Stimulated activated memory B cell treated with anti-CD40 and anti-IgM and Interleukin-4, amounts not matched to agents 10 μg/mL and 1 μg/mL and 100 μg/mL, for 72 hours (primary cell): ENCODE data around the gene DDX11.
"Not testable (repeated sequence)": the region's sequence is repeated elsewhere in the genome, so short reads cannot be mapped to it uniquely, and the experiment has no call there.

Experiments used
- ATAC-seq: fragments of 150-1000 bp; cut with Tn5 transposase; 2 replicates; pipeline ENCODE4 v1.10.0; 2021
- H3K27ac Mint-ChIP-seq: one replicate; pipeline ENCODE4 v1.8.0; 2022; ENCODE audit warnings: mild to moderate bottlenecking, mixed read lengths
- H3K27me3 Mint-ChIP-seq: one replicate; pipeline ENCODE4 v1.8.0; 2022; ENCODE audit warnings: mixed read lengths
- H3K36me3 Mint-ChIP-seq: one replicate; pipeline ENCODE4 v1.8.0; 2022; ENCODE audit warnings: mixed read lengths
- H3K4me1 Mint-ChIP-seq: one replicate; pipeline ENCODE4 v1.8.0; 2022; ENCODE audit warnings: mixed read lengths
- H3K4me3 Mint-ChIP-seq: one replicate; pipeline ENCODE4 v1.8.0; 2022; ENCODE audit warnings: mild to moderate bottlenecking, moderate library complexity, mixed read lengths
- H3K9me3 Mint-ChIP-seq: one replicate; pipeline ENCODE4 v1.8.0; 2022; ENCODE audit warnings: mixed read lengths

DDX11 gene

GRCh38 chr12:31102125-31102524 lies 28.5 kb downstream of the DDX11 start:
- H3K4me3 Mint-ChIP-seq, H3K9me3 Mint-ChIP-seq, H3K27me3 Mint-ChIP-seq, ATAC-seq: not testable (repeated sequence)
- peaks cover 32% of the 10 kb centered on the region for H3K36me3 Mint-ChIP-seq
- peak overlapping the region; percentile 23 for H3K27ac Mint-ChIP-seq
- peaks cover 11% of the 10 kb centered on the region for H3K4me1 Mint-ChIP-seq

GRCh38 chr12:31102596-31102995 lies 28.9 kb downstream of the DDX11 start:
- H3K9me3 Mint-ChIP-seq, H3K4me3 Mint-ChIP-seq, H3K27me3 Mint-ChIP-seq, ATAC-seq: not testable (repeated sequence)
- Mint-ChIP-seq H3K4me1 (peaks cover 11% of the 10 kb centered on the region), H3K36me3 (peaks cover 31% of the 10 kb centered on the region), H3K27ac (peak overlapping the region; percentile 23)

GRCh38 chr12:31103561-31103975 lies 29.9 kb downstream of the DDX11 start:
- Mint-ChIP-seq H3K4me1 (peaks cover 11% of the 10 kb centered on the region), H3K36me3 (peaks cover 29% of the 10 kb centered on the region)
- not testable (repeated sequence) for H3K27me3 Mint-ChIP-seq, H3K27ac Mint-ChIP-seq, ATAC-seq, H3K9me3 Mint-ChIP-seq, H3K4me3 Mint-ChIP-seq

- H3K4me1 Mint-ChIP-seq = peaks cover 11% of the 10 kb centered on the region
- ATAC-seq, H3K27me3 Mint-ChIP-seq, H3K4me3 Mint-ChIP-seq, H3K9me3 Mint-ChIP-seq, H3K27ac Mint-ChIP-seq: not testable (repeated sequence)
- peaks cover 26% of the 10 kb centered on the region for H3K36me3 Mint-ChIP-seq
Measured at GRCh38 chr12:31104220-31104619, 30.6 kb downstream of the DDX11 start.

- H3K9me3 Mint-ChIP-seq, H3K27ac Mint-ChIP-seq, H3K27me3 Mint-ChIP-seq, H3K4me3 Mint-ChIP-seq, ATAC-seq: not testable (repeated sequence)
- peaks cover 11% of the 10 kb centered on the region for H3K4me1 Mint-ChIP-seq
- H3K36me3 Mint-ChIP-seq = peaks cover 26% of the 10 kb centered on the region
Measured at GRCh38 chr12:31104773-31105172, 31.1 kb downstream of the DDX11 start.

GRCh38 chr12:31105668-31106067 lies 32.0 kb downstream of the DDX11 start:
- Mint-ChIP-seq H3K9me3 (no peaks in the 10 kb centered on the region), H3K27ac (no peak overlapping the region), H3K27me3 (no peaks in the 10 kb centered on the region), H3K4me1 (peaks cover 4% of the 10 kb centered on the region), H3K36me3 (peaks cover 26% of the 10 kb centered on the region), H3K4me3 (no peak overlapping the region)
- no peak for ATAC-seq

GRCh38 chr12:31106101-31106803 lies 32.6 kb downstream of the DDX11 start:
- Mint-ChIP-seq H3K9me3 (no peaks in the 10 kb centered on the region), H3K36me3 (peaks cover 26% of the 10 kb centered on the region), H3K4me3 (no peak overlapping the region), H3K27ac (no peak overlapping the region), H3K4me1 (no peaks in the 10 kb centered on the region), H3K27me3 (no peaks in the 10 kb centered on the region)
- ATAC-seq = no peak

GRCh38 chr12:31109773-31110172 lies 36.1 kb downstream of the DDX11 start:
- not testable (repeated sequence) for H3K4me3 Mint-ChIP-seq, H3K27ac Mint-ChIP-seq, H3K4me1 Mint-ChIP-seq, ATAC-seq, H3K36me3 Mint-ChIP-seq, H3K9me3 Mint-ChIP-seq, H3K27me3 Mint-ChIP-seq

- H3K9me3 Mint-ChIP-seq, ATAC-seq, H3K4me3 Mint-ChIP-seq, H3K27me3 Mint-ChIP-seq, H3K4me1 Mint-ChIP-seq, H3K27ac Mint-ChIP-seq, H3K36me3 Mint-ChIP-seq: not testable (repeated sequence)
Measured at GRCh38 chr12:31110263-31110662, 36.6 kb downstream of the DDX11 start.

GRCh38 chr12:31115092-31115601 lies 41.5 kb downstream of the DDX11 start:
- H3K36me3 Mint-ChIP-seq, H3K27ac Mint-ChIP-seq, H3K9me3 Mint-ChIP-seq, H3K4me3 Mint-ChIP-seq, ATAC-seq: not testable (repeated sequence)
- Mint-ChIP-seq H3K27me3 (peaks cover 12% of the 10 kb centered on the region), H3K4me1 (peaks cover 17% of the 10 kb centered on the region)

GRCh38 chr12:31116846-31117202 lies 43.2 kb downstream of the DDX11 start:
- Mint-ChIP-seq H3K27ac (peak overlapping the region; percentile 69), H3K4me3 (peak overlapping the region; percentile 76), H3K27me3 (peaks cover 12% of the 10 kb centered on the region), H3K4me1 (peaks cover 17% of the 10 kb centered on the region)
- H3K9me3 Mint-ChIP-seq, ATAC-seq, H3K36me3 Mint-ChIP-seq: not testable (repeated sequence)

GRCh38 chr12:31117203-31118011 lies 43.7 kb downstream of the DDX11 start:
- Mint-ChIP-seq H3K4me1 (peaks cover 17% of the 10 kb centered on the region), H3K9me3 (no peaks in the 10 kb centered on the region), H3K36me3 (no peaks in the 10 kb centered on the region), H3K4me3 (peak overlapping the region; percentile 76), H3K27me3 (peaks cover 12% of the 10 kb centered on the region), H3K27ac (peak overlapping the region; percentile 69)
- ATAC-seq = peak; percentile 62

GRCh38 chr12:31118347-31119191 lies 44.9 kb downstream of the DDX11 start:
- Mint-ChIP-seq H3K27ac (peak overlapping the region; percentile 12), H3K27me3 (peaks cover 12% of the 10 kb centered on the region), H3K4me1 (peaks cover 17% of the 10 kb centered on the region), H3K9me3 (no peaks in the 10 kb centered on the region), H3K4me3 (peak overlapping the region; percentile 71), H3K36me3 (no peaks in the 10 kb centered on the region)
- ATAC-seq = peak; percentile 70

GRCh38 chr12:31119192-31119802 lies 45.6 kb downstream of the DDX11 start:
- peaks cover 17% of the 10 kb centered on the region for H3K4me1 Mint-ChIP-seq
- H3K27ac Mint-ChIP-seq = peak overlapping the region; percentile 12
- H3K4me3 Mint-ChIP-seq = peak overlapping the region; percentile 71
- peaks cover 12% of the 10 kb centered on the region for H3K27me3 Mint-ChIP-seq
- ATAC-seq = peak; percentile 54
- H3K9me3 Mint-ChIP-seq = no peaks in the 10 kb centered on the region
- no peaks in the 10 kb centered on the region for H3K36me3 Mint-ChIP-seq

GRCh38 chr12:31119803-31120211 lies 46.1 kb downstream of the DDX11 start:
- Mint-ChIP-seq H3K9me3 (no peaks in the 10 kb centered on the region), H3K4me1 (peaks cover 17% of the 10 kb centered on the region), H3K4me3 (peak overlapping the region; percentile 46), H3K36me3 (no peaks in the 10 kb centered on the region), H3K27me3 (peaks cover 12% of the 10 kb centered on the region), H3K27ac (no peak overlapping the region)
- ATAC-seq = peak; percentile 25
